NT2/D1 (cell line): ENCODE results near the gene GNA12.

Experiments
- SUZ12 ChIP-seq: IDR thresholded peaks from 2 replicates; pipeline ENCODE4 v1.6.1; 2011; ENCODE audit not compliant: insufficient read length, insufficient read depth; ENCODE audit errors: extremely low read depth
- YY1 ChIP-seq: IDR thresholded peaks from 2 replicates; pipeline ENCODE4 v1.6.1; 2011; ENCODE audit not compliant: insufficient read length, insufficient read depth
- ZNF274 ChIP-seq: IDR thresholded peaks from 2 replicates; pipeline ENCODE4 v1.6.1; 2011; ENCODE audit warnings: mild to moderate bottlenecking, low read depth, low read length

DNA sequence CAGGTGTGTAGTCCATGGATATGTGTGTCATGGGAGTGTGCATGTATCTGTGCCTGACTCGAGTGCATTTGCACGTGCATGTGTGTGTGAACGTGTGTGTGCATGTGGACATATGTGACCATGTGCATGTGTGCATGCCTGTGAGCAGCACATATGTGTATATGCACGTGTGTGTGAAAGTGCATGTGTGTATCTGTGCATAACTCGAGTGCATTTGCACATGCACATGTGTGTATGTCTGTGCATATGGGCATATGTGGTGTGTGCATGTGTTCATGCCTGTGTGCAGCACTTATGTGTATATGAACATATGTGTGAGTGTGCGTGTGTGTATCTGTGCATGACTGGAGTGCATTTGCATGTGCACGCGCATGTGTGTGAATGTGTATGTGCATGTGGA, 35.2 kb upstream of the GNA12 start:
- TF ChIP-seq ZNF274: no peak
- no peak for TF ChIP-seq YY1
- no peak for TF ChIP-seq SUZ12
